Activated T-helper 17 cell treated with anti-CD3 and anti-CD28 coated beads, Interleukin-2, amount 50 U/mL, for 72 hours (primary cell): Measurements from ENCODE around the gene KCTD4. TPM values are rescaled to one million over a fixed set of nuclear protein-coding genes. Genes with fewer than 3 reads are reported as not detected.

ENCODE experiments used
- ATAC-seq: fragments of 150-1000 bp; cut with Tn5 transposase; replicated peaks from 2 replicates; pipeline ENCODE4 v1.10.0; 2021; ENCODE audit warnings: mild to moderate bottlenecking, moderate library complexity
- H3K27ac Mint-ChIP-seq: one replicate; pipeline ENCODE4 v1.8.0; 2022; ENCODE audit warnings: mixed read lengths
- H3K27me3 Mint-ChIP-seq: one replicate; pipeline ENCODE4 v1.8.0; 2022; ENCODE audit warnings: mixed read lengths
- H3K36me3 Mint-ChIP-seq: one replicate; pipeline ENCODE4 v1.8.0; 2022; ENCODE audit warnings: low read depth, mild to moderate bottlenecking, mixed read lengths
- H3K4me1 Mint-ChIP-seq: one replicate; pipeline ENCODE4 v1.8.0; 2022; ENCODE audit warnings: mixed read lengths
- H3K4me3 Mint-ChIP-seq: one replicate; pipeline ENCODE4 v1.8.0; 2022; ENCODE audit warnings: mild to moderate bottlenecking, mixed read lengths
- H3K9me3 Mint-ChIP-seq: one replicate; pipeline ENCODE4 v1.8.0; 2022; ENCODE audit warnings: mixed read lengths
- total RNA-seq, 2 donors: library from RNA; stranded (reverse); gene quantifications; one replicate each; pipeline ENCODE4 v1.2.3, GENCODE V29; 2022

KCTD4 gene
- total RNA-seq, 2 donors from 2014 or later: not detected

DNA sequence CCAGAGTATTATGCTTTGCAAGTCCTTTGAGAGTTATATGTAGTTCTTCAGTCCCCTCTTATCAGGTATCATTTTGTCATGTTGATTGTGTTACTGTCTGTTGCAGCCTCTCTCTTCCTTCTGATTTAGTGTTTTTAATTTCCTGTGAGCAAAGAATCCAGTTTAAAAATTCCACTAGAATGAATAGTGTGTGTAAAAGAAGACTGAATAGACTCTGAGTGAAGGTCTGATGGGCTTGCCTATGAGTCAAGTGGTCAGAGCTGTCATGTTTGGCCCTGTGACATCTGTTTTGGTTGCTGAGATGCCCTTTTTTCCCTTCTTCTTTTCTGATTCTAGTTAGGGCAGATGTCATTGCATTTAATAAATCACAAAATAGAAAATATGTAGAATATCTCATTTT, 23.3 kb upstream of the KCTD4 start:
- no peak for ATAC-seq
- no peaks in the 10 kb centered on the region for H3K4me1 Mint-ChIP-seq
- H3K36me3 Mint-ChIP-seq: peaks cover 5% of the 10 kb centered on the region
- no peak overlapping the region for H3K4me3 Mint-ChIP-seq
- no peaks in the 10 kb centered on the region for H3K9me3 Mint-ChIP-seq
- no peaks in the 10 kb centered on the region for H3K27me3 Mint-ChIP-seq
- H3K27ac Mint-ChIP-seq: no peak overlapping the region

GRCh38 chr13:45222919-45223318, 22.1 kb upstream of the KCTD4 start:
- Mint-ChIP-seq H3K27ac (no peak overlapping the region), H3K4me1 (no peaks in the 10 kb centered on the region), H3K27me3 (no peaks in the 10 kb centered on the region), H3K36me3 (peaks cover 1% of the 10 kb centered on the region), H3K4me3 (no peak overlapping the region), H3K9me3 (no peaks in the 10 kb centered on the region)
- no peak for ATAC-seq

DNA sequence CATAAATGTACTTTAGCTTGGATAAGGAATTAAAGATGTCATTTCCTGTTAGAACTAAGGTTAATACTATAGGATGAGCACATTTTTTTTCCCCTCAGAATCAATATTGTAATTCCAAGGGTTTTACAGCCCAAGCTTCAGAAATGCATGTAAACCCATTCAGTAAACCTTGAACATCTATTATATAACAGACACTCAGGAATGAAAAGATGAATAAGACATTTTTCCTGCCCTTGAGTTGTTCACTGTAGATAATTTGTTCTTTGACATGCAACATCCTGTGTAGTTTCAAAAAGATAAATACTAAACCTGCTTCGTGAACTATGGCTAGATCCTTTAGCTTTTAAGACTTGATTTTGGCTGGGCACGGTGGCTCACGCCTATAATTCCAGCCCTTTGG, 21.7 kb upstream of the KCTD4 start:
- no peaks in the 10 kb centered on the region for H3K36me3 Mint-ChIP-seq
- ATAC-seq: no peak
- H3K27me3 Mint-ChIP-seq: no peaks in the 10 kb centered on the region

GRCh38 chr13:45220403-45220802, 19.6 kb upstream of the KCTD4 start:
- H3K27ac Mint-ChIP-seq: no peak overlapping the region
- H3K27me3 Mint-ChIP-seq: no peaks in the 10 kb centered on the region
- H3K4me1 Mint-ChIP-seq: no peaks in the 10 kb centered on the region
- no peak for ATAC-seq
- H3K9me3 Mint-ChIP-seq: no peaks in the 10 kb centered on the region
- no peaks in the 10 kb centered on the region for H3K36me3 Mint-ChIP-seq
- no peak overlapping the region for H3K4me3 Mint-ChIP-seq

More for the DNA sequence above, 21.7 kb upstream of the KCTD4 start:
- Mint-ChIP-seq H3K4me1 (no peaks in the 10 kb centered on the region), H3K9me3 (no peaks in the 10 kb centered on the region), H3K4me3 (no peak overlapping the region), H3K27ac (no peak overlapping the region)

GRCh38 chr13:45219938-45220375, 19.1 kb upstream of the KCTD4 start:
- no peak overlapping the region for H3K4me3 Mint-ChIP-seq

DNA sequence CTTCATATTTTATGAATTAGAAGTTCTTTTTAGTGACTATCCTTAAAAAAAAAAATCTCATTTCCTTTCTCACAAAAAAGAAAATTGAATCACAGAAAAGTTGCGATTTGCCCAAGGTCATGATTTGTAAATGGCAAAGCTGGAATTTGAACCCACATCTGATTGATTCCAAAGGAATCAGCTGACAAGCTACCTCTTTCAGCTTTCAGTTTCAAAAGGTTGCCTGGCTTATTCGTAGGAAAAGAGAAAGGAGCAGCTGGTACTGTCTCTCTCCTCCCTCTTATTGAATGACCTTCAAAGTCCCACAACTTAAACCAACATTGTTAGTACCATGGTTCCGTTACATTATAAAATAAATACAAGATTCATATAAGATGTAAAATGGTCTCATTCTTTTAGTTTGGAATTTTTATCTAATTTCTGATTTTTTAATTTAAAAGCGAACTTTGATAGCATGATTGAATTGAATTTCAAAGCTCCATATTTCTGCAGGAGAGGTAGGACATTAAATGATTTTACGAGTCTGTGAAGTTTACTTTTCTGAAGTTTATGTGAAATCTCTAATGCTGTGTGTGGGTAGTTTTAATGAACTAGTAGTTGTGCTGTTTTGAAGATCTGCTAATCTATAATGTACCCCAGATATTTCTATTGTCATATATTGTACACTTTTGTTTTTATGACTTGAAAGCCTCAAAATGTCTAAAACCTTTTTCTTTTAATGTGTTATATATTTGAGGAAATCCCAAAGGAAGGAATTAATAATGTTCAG, 18.5 kb upstream of the KCTD4 start:
- ATAC-seq: no peak
- Mint-ChIP-seq H3K4me3 (no peak overlapping the region), H3K4me1 (no peaks in the 10 kb centered on the region), H3K27me3 (no peaks in the 10 kb centered on the region), H3K27ac (no peak overlapping the region), H3K36me3 (no peaks in the 10 kb centered on the region), H3K9me3 (no peaks in the 10 kb centered on the region)

More at GRCh38 chr13:45219938-45220375, 19.1 kb upstream of the KCTD4 start:
- H3K36me3 Mint-ChIP-seq: no peaks in the 10 kb centered on the region
- no peaks in the 10 kb centered on the region for H3K4me1 Mint-ChIP-seq
- no peaks in the 10 kb centered on the region for H3K9me3 Mint-ChIP-seq
- no peak for ATAC-seq
- no peaks in the 10 kb centered on the region for H3K27me3 Mint-ChIP-seq
- H3K27ac Mint-ChIP-seq: no peak overlapping the region

DNA sequence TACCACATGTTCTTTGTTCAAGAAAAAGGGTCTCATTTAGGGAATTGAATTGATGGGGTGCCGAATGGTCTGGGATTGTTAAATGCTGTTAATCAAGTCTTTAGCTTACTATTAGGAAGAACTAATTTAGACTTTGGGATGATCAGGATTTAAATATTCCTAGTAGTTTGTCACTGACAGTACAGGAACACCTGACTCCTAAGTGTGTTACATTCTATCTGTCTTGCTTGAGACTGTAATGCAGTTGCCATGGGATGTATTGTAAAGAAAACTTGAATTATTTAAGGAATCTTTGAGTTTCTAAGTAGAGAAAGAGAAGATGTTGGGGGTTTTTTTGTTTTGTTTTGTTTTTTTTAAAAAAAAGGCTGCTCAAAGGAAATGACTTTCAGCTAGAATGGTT, 17.8 kb upstream of the KCTD4 start:
- no peaks in the 10 kb centered on the region for H3K4me1 Mint-ChIP-seq
- H3K27me3 Mint-ChIP-seq: no peaks in the 10 kb centered on the region
- ATAC-seq: no peak
- no peak overlapping the region for H3K27ac Mint-ChIP-seq
- no peaks in the 10 kb centered on the region for H3K9me3 Mint-ChIP-seq
- no peaks in the 10 kb centered on the region for H3K36me3 Mint-ChIP-seq
- no peak overlapping the region for H3K4me3 Mint-ChIP-seq

GRCh38 chr13:45216193-45216592, 15.3 kb upstream of the KCTD4 start:
- Mint-ChIP-seq H3K27me3 (no peaks in the 10 kb centered on the region), H3K4me1 (no peaks in the 10 kb centered on the region), H3K4me3 (no peak overlapping the region), H3K27ac (no peak overlapping the region), H3K9me3 (no peaks in the 10 kb centered on the region), H3K36me3 (no peaks in the 10 kb centered on the region)
- no peak for ATAC-seq

- peaks cover 6% of the 10 kb centered on the region for H3K36me3 Mint-ChIP-seq
- no peaks in the 10 kb centered on the region for H3K9me3 Mint-ChIP-seq
- no peak for ATAC-seq
- H3K4me1 Mint-ChIP-seq: no peaks in the 10 kb centered on the region
- H3K4me3 Mint-ChIP-seq: no peak overlapping the region
- no peak overlapping the region for H3K27ac Mint-ChIP-seq
- H3K27me3 Mint-ChIP-seq: no peaks in the 10 kb centered on the region
Observed at GRCh38 chr13:45215392-45216077, 14.7 kb upstream of the KCTD4 start.

GRCh38 chr13:45209229-45209628, 8.4 kb upstream of the KCTD4 start:
- H3K27ac Mint-ChIP-seq: peak overlapping the region; percentile 25
- no peak overlapping the region for H3K4me3 Mint-ChIP-seq
- peaks cover 39% of the 10 kb centered on the region for H3K36me3 Mint-ChIP-seq
- H3K9me3 Mint-ChIP-seq: no peaks in the 10 kb centered on the region
- H3K27me3 Mint-ChIP-seq: no peaks in the 10 kb centered on the region
- H3K4me1 Mint-ChIP-seq: peaks cover 8% of the 10 kb centered on the region
- ATAC-seq: no peak

DNA sequence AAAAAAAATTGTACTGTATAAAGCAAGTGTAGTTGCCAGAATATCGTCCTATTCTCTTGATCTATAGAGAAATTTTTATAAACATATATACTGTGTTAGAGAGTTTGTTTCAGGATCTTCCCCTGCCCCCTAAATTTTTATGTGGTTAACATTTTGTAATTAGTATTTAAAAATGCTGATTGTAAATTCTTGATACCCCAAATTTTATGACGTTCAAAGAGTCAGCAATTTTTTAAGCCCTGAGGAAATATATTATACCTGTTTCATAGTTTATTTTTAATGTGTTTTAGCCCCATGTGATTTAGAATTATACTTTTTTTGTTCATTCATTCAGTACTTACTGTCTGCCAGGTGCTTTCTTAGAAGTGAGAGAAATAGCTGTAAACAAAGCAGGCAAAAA, 7.3 kb upstream of the KCTD4 start:
- Mint-ChIP-seq H3K27me3 (no peaks in the 10 kb centered on the region), H3K4me1 (peaks cover 8% of the 10 kb centered on the region), H3K27ac (no peak overlapping the region), H3K4me3 (no peak overlapping the region), H3K36me3 (peaks cover 39% of the 10 kb centered on the region), H3K9me3 (no peaks in the 10 kb centered on the region)
- no peak for ATAC-seq

GRCh38 chr13:45207319-45207718, 6.5 kb upstream of the KCTD4 start:
- H3K27ac Mint-ChIP-seq: no peak overlapping the region

DNA sequence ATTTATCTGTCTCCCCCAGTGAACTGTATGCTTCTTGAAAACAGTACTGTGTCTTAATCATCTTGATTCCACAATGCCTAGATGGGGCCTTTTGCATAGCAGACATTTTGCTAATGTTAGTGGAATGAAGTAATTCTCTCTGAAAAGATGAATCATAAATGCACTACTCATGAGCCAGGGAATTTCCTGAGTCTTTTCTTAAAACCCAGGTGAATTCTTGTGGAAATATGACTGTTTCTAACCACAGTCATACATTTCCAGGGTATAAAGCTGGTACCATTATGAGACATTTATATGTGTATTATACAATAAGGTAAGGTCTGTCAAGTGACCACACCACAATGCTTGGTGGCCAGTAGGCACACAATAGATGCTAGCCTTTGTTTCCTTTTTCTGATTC, 5.5 kb upstream of the KCTD4 start:
- peak overlapping the region; percentile 3 for H3K27ac Mint-ChIP-seq
- no peaks in the 10 kb centered on the region for H3K9me3 Mint-ChIP-seq
- no peaks in the 10 kb centered on the region for H3K27me3 Mint-ChIP-seq
- H3K36me3 Mint-ChIP-seq: peaks cover 51% of the 10 kb centered on the region
- H3K4me1 Mint-ChIP-seq: peaks cover 8% of the 10 kb centered on the region
- peak; percentile 94 for ATAC-seq
- peak overlapping the region; percentile 3 for H3K4me3 Mint-ChIP-seq

More at GRCh38 chr13:45207319-45207718, 6.5 kb upstream of the KCTD4 start:
- H3K4me1 Mint-ChIP-seq: peaks cover 8% of the 10 kb centered on the region
- ATAC-seq: no peak
- H3K4me3 Mint-ChIP-seq: no peak overlapping the region
- H3K9me3 Mint-ChIP-seq: no peaks in the 10 kb centered on the region
- no peaks in the 10 kb centered on the region for H3K27me3 Mint-ChIP-seq
- H3K36me3 Mint-ChIP-seq: peaks cover 42% of the 10 kb centered on the region

- no peak for ATAC-seq
- Mint-ChIP-seq H3K4me1 (peaks cover 8% of the 10 kb centered on the region), H3K36me3 (peaks cover 42% of the 10 kb centered on the region), H3K27ac (peak overlapping the region; percentile 69), H3K9me3 (no peaks in the 10 kb centered on the region), H3K27me3 (no peaks in the 10 kb centered on the region), H3K4me3 (no peak overlapping the region)
Observed at GRCh38 chr13:45205124-45205523, 4.3 kb upstream of the KCTD4 start.

DNA sequence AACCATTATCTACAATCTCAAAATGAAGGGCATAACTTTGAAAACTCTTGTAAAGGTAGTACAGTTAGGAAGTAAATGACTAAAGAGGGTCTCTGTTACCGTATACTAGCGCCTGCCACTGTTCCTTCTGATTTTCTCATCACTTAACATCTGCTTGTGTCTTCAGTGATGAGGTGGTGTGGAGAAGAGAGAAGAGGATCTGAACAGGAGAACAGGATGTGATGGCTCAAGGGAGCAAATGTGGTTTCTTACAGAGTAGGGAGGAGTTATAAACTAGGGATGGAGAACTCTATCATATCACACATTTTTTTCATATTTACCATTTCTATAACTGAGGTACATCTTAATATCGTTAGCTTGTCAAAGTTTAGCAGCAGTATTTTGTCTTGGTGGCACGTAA, 1.1 kb downstream of the KCTD4 start:
- peaks cover 8% of the 10 kb centered on the region for H3K4me1 Mint-ChIP-seq
- no peak overlapping the region for H3K4me3 Mint-ChIP-seq
- peaks cover 17% of the 10 kb centered on the region for H3K36me3 Mint-ChIP-seq
- no peaks in the 10 kb centered on the region for H3K9me3 Mint-ChIP-seq
- H3K27me3 Mint-ChIP-seq: no peaks in the 10 kb centered on the region
- peak overlapping the region; percentile 18 for H3K27ac Mint-ChIP-seq
- no peak for ATAC-seq
